Upper lobe of left lung (tissue), 6 donors: ENCODE results near the gene GLDN. TPM values are rescaled to one million over a fixed set of nuclear protein-coding genes. Genes with fewer than 3 reads are reported as not detected.

Experiments used
- ATAC-seq, 2 donors: fragments of 200-7000 bp; cut with Tn5 transposase; one replicate each; pipeline ENCODE4 v1.9.1; 2022; ENCODE audit warnings: mild to moderate bottlenecking in 2 of 2, moderate library complexity in 2 of 2; ENCODE audit not compliant: low FRiP score in 2 of 2
- DNase-seq, 2 donors: peaks; one replicate each; pipeline ENCODE4 v3.0.0-alpha.2; 2019 to 2020
- H3K27ac ChIP-seq, 4 donors: fragments of 200-600 bp; sonication (generic); one replicate each; pipeline ENCODE4 v1.5.1; 2016 to 2019
- H3K27me3 ChIP-seq, 4 donors: fragments of 200-600 bp; sonication (generic); one replicate each; pipeline ENCODE4 v1.5.1; 2017 to 2019
- H3K36me3 ChIP-seq, 4 donors: fragments of 200-600 bp; sonication (generic); one replicate each; pipeline ENCODE4 v1.5.1; 2016 to 2019
- H3K4me1 ChIP-seq, 4 donors: fragments of 200-600 bp; sonication (generic); one replicate each; pipeline ENCODE4 v1.5.1; 2018 to 2019
- H3K4me3 ChIP-seq, 4 donors: fragments of 200-600 bp; sonication (generic); one replicate each; pipeline ENCODE4 v1.5.1; 2017 to 2019; ENCODE audit warnings: mild to moderate bottlenecking in 2 of 4, moderate library complexity in 1 of 4
- H3K9me3 ChIP-seq, 4 donors: fragments of 200-600 bp; sonication (generic); one replicate each; pipeline ENCODE4 v1.5.1; 2018 to 2019
- EP300 ChIP-seq, 4 donors: sonication (generic); formaldehyde crosslinking; IDR thresholded peaks; one replicate each; pipeline ENCODE4 v1.5.1; 2017; ENCODE audit warnings: antibody characterized with exemption in 4 of 4, control low read depth in 2 of 4
- POLR2A ChIP-seq, 4 donors: fragments of 450-650 bp; IDR thresholded peaks; one replicate each; pipeline ENCODE4 v1.5.1; 2016 to 2017; ENCODE audit warnings: antibody characterized with exemption in 4 of 4, mild to moderate bottlenecking in 2 of 4
- POLR2AphosphoS5 ChIP-seq, 2 donors: sonication (generic); formaldehyde crosslinking; IDR thresholded peaks; one replicate each; pipeline ENCODE4 v1.5.1; 2017; ENCODE audit warnings: antibody characterized with exemption in 2 of 2
- WGBS, 2 donors: methylation state at CpG; one replicate each; pipeline ENCODE4 v1.1.5; 2017 to 2018; 5-methylcytosine and 5-hydroxymethylcytosine counted together
- total RNA-seq, 6 donors: library from RNA; depleted of rRNA in 4 of 6; stranded (reverse); fragments of >200 nt in 4 of 6; gene quantifications; one replicate each; pipeline versions ENCODE4 v1.1.0 to v1.2.1, GENCODE V29; 2016 to 2021
- TF ChIP-seq, protein P1 (sequence below), 6 experiments: fragments of 450-650 bp in 4 of 6; fragments of 200-600 bp in 2 of 6; sonication (generic) in 2 of 6; IDR thresholded peaks; one replicate each; pipeline ENCODE4 v1.5.1; 2016 to 2019; ENCODE audit warnings: antibody characterized with exemption in 6 of 6
- donor health status: DM: no; HTN: no; CAD: no; lungs with moderate emphysema.
- donor health status: DM: no; HTN: yes; CAD: no; lungs with severe emphysema.

GLDN gene
- total RNA-seq, 6 donors from 2014 or later = 21.3 to 84.2 (median 46.5) TPM

GRCh38 chr15:51377038-51377786, 35.8 kb downstream of the GLDN start:
- Histone ChIP-seq H3K4me1 (peaks cover 0 to 2% (median 0%) of the 10 kb centered on the region in 4 donors), H3K4me3 (no peak overlapping the region), H3K27me3 (no peaks in the 10 kb centered on the region), H3K27ac (no peak overlapping the region), H3K9me3 (no peaks in the 10 kb centered on the region), H3K36me3 (no peaks in the 10 kb centered on the region)
- ATAC-seq (no peak), DNase-seq (no peak)
- TF ChIP-seq POLR2A (IDR thresholded peaks at IDR 0.05) (no peak), POLR2AphosphoS5 (IDR thresholded peaks at IDR 0.05) (no peak), EP300 (IDR thresholded peaks at IDR 0.05) (no peak)
- TF ChIP-seq, protein P1, sequence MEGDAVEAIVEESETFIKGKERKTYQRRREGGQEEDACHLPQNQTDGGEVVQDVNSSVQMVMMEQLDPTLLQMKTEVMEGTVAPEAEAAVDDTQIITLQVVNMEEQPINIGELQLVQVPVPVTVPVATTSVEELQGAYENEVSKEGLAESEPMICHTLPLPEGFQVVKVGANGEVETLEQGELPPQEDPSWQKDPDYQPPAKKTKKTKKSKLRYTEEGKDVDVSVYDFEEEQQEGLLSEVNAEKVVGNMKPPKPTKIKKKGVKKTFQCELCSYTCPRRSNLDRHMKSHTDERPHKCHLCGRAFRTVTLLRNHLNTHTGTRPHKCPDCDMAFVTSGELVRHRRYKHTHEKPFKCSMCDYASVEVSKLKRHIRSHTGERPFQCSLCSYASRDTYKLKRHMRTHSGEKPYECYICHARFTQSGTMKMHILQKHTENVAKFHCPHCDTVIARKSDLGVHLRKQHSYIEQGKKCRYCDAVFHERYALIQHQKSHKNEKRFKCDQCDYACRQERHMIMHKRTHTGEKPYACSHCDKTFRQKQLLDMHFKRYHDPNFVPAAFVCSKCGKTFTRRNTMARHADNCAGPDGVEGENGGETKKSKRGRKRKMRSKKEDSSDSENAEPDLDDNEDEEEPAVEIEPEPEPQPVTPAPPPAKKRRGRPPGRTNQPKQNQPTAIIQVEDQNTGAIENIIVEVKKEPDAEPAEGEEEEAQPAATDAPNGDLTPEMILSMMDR (IDR thresholded peaks at IDR 0.05) = no peak
- 84 to 91% methylated on average over 15 of the region's 15 CpGs for WGBS, 2 donors

DNA sequence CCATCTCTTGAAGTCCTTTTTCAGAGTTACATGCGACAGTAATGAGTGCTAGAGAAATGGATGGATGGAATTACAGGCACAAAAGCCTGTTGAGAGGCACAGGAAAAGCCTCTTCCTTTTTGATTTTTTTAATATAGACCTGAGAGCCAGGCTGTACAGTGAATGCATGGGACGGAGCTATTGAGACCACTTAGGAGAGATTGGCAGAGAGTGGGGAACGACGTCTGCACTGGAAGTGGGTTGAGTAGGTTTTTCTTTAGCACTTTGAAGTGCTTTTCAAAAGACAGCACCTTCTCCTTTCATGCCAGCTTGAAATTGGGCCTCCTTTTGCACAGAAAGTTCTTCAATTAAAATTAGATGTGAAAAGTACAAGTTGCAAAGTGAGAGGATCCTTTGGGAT, 37.0 kb downstream of the GLDN start:
- Histone ChIP-seq H3K36me3 (no peaks in the 10 kb centered on the region), H3K27ac (no peak overlapping the region), H3K9me3 (no peaks in the 10 kb centered on the region), H3K27me3 (no peaks in the 10 kb centered on the region), H3K4me3 (no peak overlapping the region), H3K4me1 (peaks cover 0 to 2% (median 0%) of the 10 kb centered on the region in 4 donors)
- ATAC-seq (no peak), DNase-seq (no peak)
- TF ChIP-seq EP300 (IDR thresholded peaks at IDR 0.05) = no peak
- TF ChIP-seq POLR2A (IDR thresholded peaks at IDR 0.05) = no peak
- no peak for TF ChIP-seq POLR2AphosphoS5 (IDR thresholded peaks at IDR 0.05)
- TF ChIP-seq, protein P1 (IDR thresholded peaks at IDR 0.05) = no peak
- WGBS, 2 donors = 58 to 65% methylated on average over 4 of the region's 4 CpGs

DNA sequence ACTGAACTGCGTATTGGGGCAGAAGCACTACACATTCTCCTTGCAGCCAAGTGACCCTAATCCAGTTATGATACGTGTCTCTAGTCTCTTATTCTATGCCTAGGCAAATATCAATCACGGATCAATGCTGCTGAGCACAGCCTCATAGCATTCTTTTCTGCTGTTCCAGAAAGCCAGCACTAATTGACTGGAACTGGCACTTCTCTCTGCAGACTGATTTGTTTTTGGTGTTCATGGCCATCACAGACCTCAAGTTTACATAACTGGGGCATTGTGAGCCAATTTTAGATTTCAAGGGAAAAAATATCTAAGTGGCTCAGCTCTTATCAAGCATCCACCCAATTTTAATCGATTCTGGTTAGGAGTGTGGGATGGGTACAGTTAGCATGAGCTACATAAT, 37.9 kb downstream of the GLDN start:
- no peak overlapping the region for H3K4me3 ChIP-seq
- H3K36me3 ChIP-seq = no peaks in the 10 kb centered on the region
- no peak for DNase-seq
- H3K27me3 ChIP-seq = no peaks in the 10 kb centered on the region
- WGBS, 2 donors = 70 to 72% methylated on average over 4 of the region's 4 CpGs
- TF ChIP-seq POLR2A (IDR thresholded peaks at IDR 0.05) = no peak
- TF ChIP-seq POLR2AphosphoS5 (IDR thresholded peaks at IDR 0.05) = no peak
- TF ChIP-seq EP300 (IDR thresholded peaks at IDR 0.05) = no peak
- TF ChIP-seq, protein P1 (IDR thresholded peaks at IDR 0.05) = no peak
- no peak for ATAC-seq
- no peaks in the 10 kb centered on the region for H3K9me3 ChIP-seq
- H3K27ac ChIP-seq = no peak overlapping the region
- H3K4me1 ChIP-seq = peaks cover 0 to 2% (median 0%) of the 10 kb centered on the region in 4 donors

- Histone ChIP-seq H3K27me3 (no peaks in the 10 kb centered on the region), H3K4me1 (peaks cover 0 to 2% (median 0%) of the 10 kb centered on the region in 4 donors), H3K36me3 (no peaks in the 10 kb centered on the region), H3K4me3 (no peak overlapping the region), H3K9me3 (no peaks in the 10 kb centered on the region), H3K27ac (no peak overlapping the region)
- DNase-seq = peak in 1 of 2 donors; percentile 61
- TF ChIP-seq POLR2A (IDR thresholded peaks at IDR 0.05) = no peak
- TF ChIP-seq, protein P1 (IDR thresholded peaks at IDR 0.05) = peak; percentile 57 to 92 (median 82)
- TF ChIP-seq POLR2AphosphoS5 (IDR thresholded peaks at IDR 0.05) = peak in 1 of 2 donors; percentile 21
- 28 to 34% methylated on average over 14 of the region's 14 CpGs for WGBS, 2 donors
- ATAC-seq = peak; percentile 83 to 87
These were observed 39.7 kb downstream of the GLDN start for GRCh38 chr15:51380999-51381806.
